ENCODE data around the gene RALGPS1. TPM values are rescaled to one million over a fixed set of nuclear protein-coding genes. Genes with fewer than 3 reads are reported as not detected.
A peak's percentile ranks its signal among the peaks of the same experiment; 100 is the strongest.

RALGPS1 gene
- total RNA-seq, 1 experiment from 2014 or later, result 18.6 TPM

- Histone ChIP-seq H3K79me1 (ENCODE audit: insufficient read depth, low read depth, low read length, poor library complexity, severe bottlenecking) (no peaks in the 10 kb centered on the region), H4K91ac (ENCODE audit: insufficient read length, low read depth, low read length) (no peak overlapping the region), H2BK20ac (ENCODE audit: low read depth, low read length, poor library complexity, severe bottlenecking) (no peak overlapping the region), H3T11ph (ENCODE audit: low read length) (no peak overlapping the region), H4K20me1 (ENCODE audit: control insufficient read depth, insufficient read depth, insufficient read length) (no peaks in the 10 kb centered on the region), H2BK15ac (ENCODE audit: low read depth, low read length) (no peak overlapping the region), H2BK12ac (ENCODE audit: insufficient read length, low read depth, low read length) (no peak overlapping the region), H2BK5ac (ENCODE audit: insufficient read length, low read length) (no peak overlapping the region), H3K4me2 (ENCODE audit: insufficient read depth, insufficient read length, low read length) (no peak overlapping the region), H2AK5ac (ENCODE audit: insufficient read length, low read length) (no peak overlapping the region), H2AFZ (ENCODE audit: low read length) (no peak overlapping the region), H3K79me2 (ENCODE audit: insufficient read depth, low read length) (no peaks in the 10 kb centered on the region), H3K18ac (ENCODE audit: insufficient read length, low read depth, low read length) (no peak overlapping the region), H3K23ac (ENCODE audit: insufficient read length, low read depth, low read length) (no peak overlapping the region), H3K4me1 (ENCODE audit: insufficient read depth, low read length) (peaks cover 4% of the 10 kb centered on the region; the same call in 1 of the 2 replicates), H3K56ac (ENCODE audit: insufficient read length, low read depth, low read length) (no peak overlapping the region), H3K9ac (ENCODE audit: extremely low read depth, insufficient read length, low read length) (no peak overlapping the region), H3K27me3 (ENCODE audit: insufficient read depth, low read length) (no peaks in the 10 kb centered on the region), H4K5ac (ENCODE audit: insufficient read length, low read depth, low read length) (no peak overlapping the region), H2BK120ac (ENCODE audit: low read depth, low read length, poor library complexity, severe bottlenecking) (no peak overlapping the region), H4K8ac (replicated peaks; ENCODE audit: insufficient read length, low read depth, low read length) (no peak overlapping the region), H3K27ac (ENCODE audit: insufficient read length, low read depth, low read length) (no peak overlapping the region), H3K4ac (ENCODE audit: low read depth, low read length) (no peak overlapping the region), H3K23me2 (ENCODE audit: insufficient read length, low read depth, low read length, poor library complexity, severe bottlenecking) (no peaks in the 10 kb centered on the region), H3K14ac (ENCODE audit: insufficient read depth, low read length) (no peak overlapping the region), H3K9me3 (ENCODE audit: control insufficient read depth, low read depth, low read length) (no peaks in the 10 kb centered on the region)
- DNase-seq, result peak; percentile 26
- no peak overlapping the region; a peak in 1 of 7 replicates for H3K27ac Mint-ChIP-seq
- H3K36me3 Mint-ChIP-seq (ENCODE audit: insufficient read depth in 1 of 3, low read depth in 3 of 3), result no peaks in the 10 kb centered on the region
- no peak for TF ChIP-seq CTCF (conservative IDR thresholded peaks at IDR 0.05)
- no peaks in the 10 kb centered on the region for H3K9me3 Mint-ChIP-seq
- H3K4me1 Mint-ChIP-seq, result peaks cover 11 to 12% of the 10 kb centered on the region in 2 experiments
- H3K4me3 Mint-ChIP-seq, result no peak overlapping the region
- no CpG with 5 or more reads among the region's 5 CpGs for WGBS (ENCODE audit: extremely low coverage, insufficient read length, low lambda C conversion rate)
- H3K27me3 Mint-ChIP-seq (ENCODE audit: low read depth), result no peaks in the 10 kb centered on the region
These were observed 239.4 kb downstream of the RALGPS1 start for GRCh38 chr9:127154003-127154389.

All from H9 (cell line).